Adrenal gland (tissue), 12 donors: Measurements from ENCODE around the gene FBRSL1. TPM values are rescaled to one million over a fixed set of nuclear protein-coding genes. Genes with fewer than 3 reads are reported as not detected.

Source experiments
- DNase-seq, 7 donors: peaks; one replicate each; pipeline ENCODE4 v3.0.0-alpha.2; 2019 to 2020
- H3K27ac ChIP-seq, 5 donors: fragments of 200-600 bp; sonication (generic) in 4 of 5; 1 replicate in 3 of 5; 2 replicates in 2 of 5; pipeline versions ENCODE4 v1.5.1 to v1.8.0; 2016 to 2020; ENCODE audit warnings: mild to moderate bottlenecking in 1 of 5
- H3K27me3 ChIP-seq: fragments of 200-600 bp; 2 replicates; pipeline ENCODE4 v1.8.0; 2021
- H3K36me3 ChIP-seq, 2 donors: fragments of 200-600 bp; replicated peaks in 1 of 2; 1 replicate in 1 of 2; 2 replicates in 1 of 2; pipeline versions ENCODE4 v1.5.1 to v1.8.0; 2018 to 2022
- H3K4me1 ChIP-seq, 2 donors: fragments of 200-600 bp; replicated peaks in 1 of 2; 1 replicate in 1 of 2; 2 replicates in 1 of 2; pipeline versions ENCODE4 v1.5.1 to v1.8.0; 2018 to 2021
- H3K4me3 ChIP-seq, 4 donors: fragments of 200-600 bp; sonication (generic) in 3 of 4; one replicate each; pipeline ENCODE4 v1.5.1; 2016 to 2018
- H3K9me3 ChIP-seq, 3 donors: fragments of 200-600 bp; sonication (generic) in 1 of 3; replicated peaks in 1 of 3; 1 replicate in 2 of 3; 2 replicates in 1 of 3; pipeline versions ENCODE4 v1.5.1 to v1.8.0; 2016 to 2021
- CTCF ChIP-seq, 6 experiments: fragments of 450-650 bp in 4 of 6; fragments of 200-600 bp in 2 of 6; sonication (generic) in 1 of 6; IDR thresholded peaks; 1 replicate in 5 of 6; 2 replicates in 1 of 6; pipeline versions ENCODE4 v1.5.1 to v1.8.0; 2016 to 2021; ENCODE audit warnings: antibody characterized with exemption in 6 of 6, mild to moderate bottlenecking in 2 of 6, moderate library complexity in 1 of 6
- POLR2A ChIP-seq, 2 donors: fragments of 450-650 bp; IDR thresholded peaks; one replicate each; pipeline ENCODE4 v1.6.1; 2017; ENCODE audit warnings: antibody characterized with exemption in 2 of 2, mild to moderate bottlenecking in 2 of 2, moderate library complexity in 1 of 2
- WGBS, 4 donors: extraction: QIAGEN DNeasy Blood & Tissue Kit in 2 of 4; methylation state at CpG; one replicate each; pipeline versions ENCODE4 v1.1.5 to v1.1.7; 2013 to 2017; 5-methylcytosine and 5-hydroxymethylcytosine counted together
- intact Hi-C, 2 donors: fragments of 100-400 bp; cut with DNase I; formaldehyde crosslinking; loops; one replicate each; pipeline versions ENCODE4 v1.14.1 to v1.15.0; 2022 to 2023
- polyA plus RNA-seq, 3 donors: library from polyadenylated mRNA; stranded (reverse); fragments of 200-250 nt in 2 of 3; fragments of 350-450 nt in 1 of 3; fragmentation: Illumina TruSeq in 1 of 3; extraction: RNeasy Lipid Tissue Mini Kit (QIAGEN cat#74804) in 1 of 3; gene quantifications; one replicate each; pipeline ENCODE4 v1.2.3, GENCODE V29; 2013 to 2014
- total RNA-seq, 9 donors: library from RNA; depleted of rRNA in 4 of 9; stranded (reverse); fragments of >200 nt in 4 of 9; fragments of 120-200 nt in 1 of 9; fragmentation: NEBNext Ultra II Directional in 1 of 9; extraction: Animal tissue kit (Norgen Biotek cat#: 25700) in 1 of 9; gene quantifications; one replicate each; pipeline versions ENCODE4 v1.1.0 to v1.2.4, GENCODE V29; 2013 to 2023
- donor health status: healthy with polysubstance abuse.
- donor health status: Bipolar disorder and iron deficiency.
- donor health status: DM: yes; HTN: yes; CAD: no.
- donor health status: DM: no; HTN: no; CAD: no.
- donor health status: DM: no; HTN: no; CAD: no.
- donor health status: DM: yes; HTN: yes; CAD: no.

FBRSL1 gene
- total and polyA plus RNA-seq, 12 donors = 5.3 to 63.8 (median 26.9) TPM

GRCh38 chr12:132494294-132495164 is 4.6 kb downstream of the FBRSL1 start:
- 69 to 75% (median 71%) methylated on average over 17 to 25 of the region's 25 CpGs for WGBS, 4 donors
- peak in 4 of 7 donors; percentile 45 to 75 (median 65) for DNase-seq
- peak overlapping the region in 2 of 5 donors; percentile 54 to 60 for H3K27ac ChIP-seq
- H3K36me3 ChIP-seq = no peaks in the 10 kb centered on the region
- no peaks in the 10 kb centered on the region for H3K27me3 ChIP-seq
- H3K4me3 ChIP-seq = no peak overlapping the region
- H3K9me3 ChIP-seq = no peaks in the 10 kb centered on the region
- H3K4me1 ChIP-seq = peaks cover 51 to 70% of the 10 kb centered on the region in 2 donors
- intact Hi-C loops = no loop called here
- TF ChIP-seq CTCF (IDR thresholded peaks at IDR 0.05) = no peak
- TF ChIP-seq POLR2A (IDR thresholded peaks at IDR 0.05) = no peak

- no peaks in the 10 kb centered on the region for H3K9me3 ChIP-seq
- peak in 1 of 7 donors; percentile 32 for DNase-seq
- H3K27me3 ChIP-seq = no peaks in the 10 kb centered on the region
- TF ChIP-seq POLR2A (IDR thresholded peaks at IDR 0.05) (no peak), CTCF (IDR thresholded peaks at IDR 0.05) (no peak)
- H3K4me1 ChIP-seq = peaks cover 51 to 76% of the 10 kb centered on the region in 2 donors
- H3K27ac ChIP-seq = peak overlapping the region in 2 of 5 donors; percentile 60 to 75
- intact Hi-C loops = no loop called here
- H3K36me3 ChIP-seq = no peaks in the 10 kb centered on the region
- no peak overlapping the region for H3K4me3 ChIP-seq
- WGBS, 4 donors = 9 to 61% (median 50%) methylated on average over 6 to 9 of the region's 9 CpGs
These were observed 5.2 kb downstream of the FBRSL1 start for GRCh38 chr12:132495165-132495544.

- intact Hi-C loops = no loop called here
- TF ChIP-seq CTCF (IDR thresholded peaks at IDR 0.05) = no peak
- TF ChIP-seq POLR2A (IDR thresholded peaks at IDR 0.05) = no peak
- peak; percentile 67 to 80 (median 72) for DNase-seq
- no peaks in the 10 kb centered on the region for H3K36me3 ChIP-seq
- H3K4me1 ChIP-seq = peaks cover 52 to 82% of the 10 kb centered on the region in 2 donors
- H3K9me3 ChIP-seq = no peaks in the 10 kb centered on the region
- H3K27me3 ChIP-seq = no peaks in the 10 kb centered on the region
- no peak overlapping the region for H3K4me3 ChIP-seq
- H3K27ac ChIP-seq = peak overlapping the region in 2 of 5 donors; percentile 60 to 75
- WGBS, 4 donors = 43 to 48% (median 47%) methylated on average over 12 to 31 of the region's 31 CpGs
These were observed 5.8 kb downstream of the FBRSL1 start for GRCh38 chr12:132495629-132496357.

- no peak overlapping the region for H3K4me3 ChIP-seq
- TF ChIP-seq CTCF (IDR thresholded peaks at IDR 0.05) (no peak), POLR2A (IDR thresholded peaks at IDR 0.05) (no peak)
- WGBS, 4 donors = 82 to 90% (median 88%) methylated on average over 10 of the region's 10 CpGs
- H3K4me1 ChIP-seq = peaks cover 52 to 82% of the 10 kb centered on the region in 2 donors
- no peak for DNase-seq
- no peaks in the 10 kb centered on the region for H3K36me3 ChIP-seq
- no peaks in the 10 kb centered on the region for H3K27me3 ChIP-seq
- peak overlapping the region in 2 of 5 donors; percentile 60 to 75 for H3K27ac ChIP-seq
- intact Hi-C loops = no loop called here
- H3K9me3 ChIP-seq = no peaks in the 10 kb centered on the region
These were observed 6.4 kb downstream of the FBRSL1 start for GRCh38 chr12:132496358-132496669.
